Islet of Langerhans (tissue), 1 donor: ENCODE results near the gene ZNF827.
A peak's percentile ranks its signal among the peaks of the same experiment; 100 is the strongest.
"Not testable (repeated sequence)": the region's sequence is repeated elsewhere in the genome, so short reads cannot be mapped to it uniquely, and the experiment has no call there.

ENCODE experiments used
- FAIRE-seq: peaks from one replicate; lab custom pipeline; 2011; peaks lifted over from hg19 to GRCh38; lab: Jason Lieb, UNC

The ZNF827 gene

DNA sequence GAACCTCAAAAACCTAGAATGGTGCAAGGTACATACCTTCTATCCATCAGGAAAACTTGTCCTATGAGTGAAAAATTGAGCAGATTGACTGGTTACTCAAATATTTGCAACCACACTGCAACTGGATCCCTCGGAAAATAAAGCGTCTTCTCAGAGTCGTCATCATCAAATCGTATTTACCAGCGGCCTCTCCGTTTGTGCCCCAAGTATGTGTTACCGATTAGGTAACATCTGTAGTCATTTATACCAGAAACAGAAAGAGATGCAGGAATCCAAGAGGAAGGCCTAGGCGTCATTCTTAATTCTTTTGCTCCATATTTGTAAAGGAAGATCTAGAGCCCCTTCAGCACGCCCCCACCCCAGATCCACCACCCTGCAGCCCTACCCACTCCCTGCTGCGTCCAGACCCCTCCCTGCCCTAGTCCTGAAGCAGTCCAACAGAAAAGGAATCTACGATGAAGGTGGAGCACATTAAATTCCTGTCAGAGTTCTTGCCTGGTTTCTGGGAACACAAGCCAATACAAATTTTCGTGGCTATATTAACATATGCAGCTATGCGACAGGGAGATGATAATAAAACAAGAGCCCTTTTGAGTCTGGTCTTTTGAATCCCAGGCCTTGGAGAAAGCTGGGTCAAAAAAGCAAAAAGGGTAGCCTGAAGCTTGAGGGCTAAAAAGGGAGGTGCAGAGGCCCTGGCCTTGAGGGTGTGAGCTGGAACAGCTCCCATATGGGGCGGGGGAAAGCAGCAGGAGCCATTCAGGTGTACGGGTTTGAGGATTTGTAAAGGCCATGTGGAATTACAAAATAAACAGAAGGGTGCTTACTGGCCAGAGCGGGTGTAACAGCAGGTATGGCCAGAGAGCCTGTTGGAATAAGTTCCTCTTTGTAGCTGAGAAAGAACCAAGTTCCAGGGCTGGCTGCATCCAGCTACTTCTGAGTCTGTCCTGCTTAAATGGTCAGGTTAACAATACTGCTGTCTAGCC lies 77.0 kb downstream of the ZNF827 start:
- FAIRE-seq: no peak

DNA sequence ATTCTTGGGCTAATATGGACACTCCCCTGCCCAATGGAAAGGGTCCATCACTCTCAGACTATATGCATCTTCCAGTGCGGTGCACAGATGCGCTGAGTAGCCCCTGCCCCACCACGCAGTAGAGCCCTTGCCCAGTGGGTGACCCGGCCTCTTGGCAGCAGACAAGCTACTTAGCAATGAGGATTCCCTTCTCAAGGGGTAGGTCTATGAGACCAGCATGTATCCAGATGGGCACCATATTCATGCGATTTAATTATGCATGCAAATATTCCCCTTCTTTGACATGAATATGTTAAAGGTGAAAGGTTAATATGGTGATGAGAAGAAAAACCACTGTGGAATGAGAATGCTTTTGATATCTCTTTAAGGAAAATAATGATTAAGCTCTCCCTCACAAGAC lies 77.7 kb downstream of the ZNF827 start:
- FAIRE-seq: no peak

GRCh38 chr4:145860446-145860845 lies 78.2 kb downstream of the ZNF827 start:
- FAIRE-seq: no peak

DNA sequence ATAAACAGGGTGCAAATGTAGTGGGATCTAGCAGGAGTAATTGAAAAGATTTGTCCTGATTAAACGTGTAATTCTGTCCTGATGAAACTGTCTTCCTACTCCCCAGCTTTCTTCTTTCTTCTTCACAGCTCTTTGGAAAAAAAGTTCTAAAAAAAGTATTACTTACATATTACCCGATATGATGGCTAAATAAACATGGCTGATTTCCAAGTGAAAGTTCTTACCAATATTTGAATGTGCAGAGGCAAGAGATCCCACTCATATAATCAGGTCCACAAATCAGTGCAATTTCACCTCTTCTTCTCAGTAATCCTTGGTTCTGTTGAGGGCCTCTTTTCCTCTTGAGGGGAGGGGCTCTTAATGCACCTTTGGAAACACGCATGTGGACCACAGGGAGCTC lies 78.7 kb downstream of the ZNF827 start:
- FAIRE-seq: no peak

GRCh38 chr4:145859426-145859825 lies 79.2 kb downstream of the ZNF827 start:
- FAIRE-seq: no peak

DNA sequence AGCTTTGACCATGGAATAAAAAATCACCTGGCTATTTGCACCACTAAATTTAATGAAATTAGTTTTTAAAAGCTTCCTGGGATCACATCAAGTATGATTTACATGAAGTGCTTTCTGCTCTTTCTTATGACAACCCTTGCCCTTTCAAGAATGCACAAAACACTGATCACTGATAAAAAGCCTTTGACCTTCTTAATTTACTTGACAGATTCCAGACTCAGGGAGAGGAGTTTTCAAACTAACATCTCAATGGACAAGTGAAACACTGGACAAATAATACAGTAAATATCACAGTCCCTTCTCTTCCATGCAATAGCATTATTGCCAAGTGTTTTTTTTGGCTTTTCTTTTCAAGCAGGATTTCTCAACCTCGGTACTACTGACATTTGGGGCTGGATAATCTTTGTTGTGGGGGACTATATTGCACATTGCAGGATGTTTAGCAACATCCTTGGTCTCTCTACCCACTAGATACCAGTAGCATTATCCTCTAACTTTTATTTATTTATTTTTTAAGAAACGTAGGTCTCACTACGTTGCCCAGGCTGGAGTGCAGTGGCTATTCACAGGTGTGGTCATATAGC lies 86.3 kb downstream of the ZNF827 start:
- FAIRE-seq: no peak

DNA sequence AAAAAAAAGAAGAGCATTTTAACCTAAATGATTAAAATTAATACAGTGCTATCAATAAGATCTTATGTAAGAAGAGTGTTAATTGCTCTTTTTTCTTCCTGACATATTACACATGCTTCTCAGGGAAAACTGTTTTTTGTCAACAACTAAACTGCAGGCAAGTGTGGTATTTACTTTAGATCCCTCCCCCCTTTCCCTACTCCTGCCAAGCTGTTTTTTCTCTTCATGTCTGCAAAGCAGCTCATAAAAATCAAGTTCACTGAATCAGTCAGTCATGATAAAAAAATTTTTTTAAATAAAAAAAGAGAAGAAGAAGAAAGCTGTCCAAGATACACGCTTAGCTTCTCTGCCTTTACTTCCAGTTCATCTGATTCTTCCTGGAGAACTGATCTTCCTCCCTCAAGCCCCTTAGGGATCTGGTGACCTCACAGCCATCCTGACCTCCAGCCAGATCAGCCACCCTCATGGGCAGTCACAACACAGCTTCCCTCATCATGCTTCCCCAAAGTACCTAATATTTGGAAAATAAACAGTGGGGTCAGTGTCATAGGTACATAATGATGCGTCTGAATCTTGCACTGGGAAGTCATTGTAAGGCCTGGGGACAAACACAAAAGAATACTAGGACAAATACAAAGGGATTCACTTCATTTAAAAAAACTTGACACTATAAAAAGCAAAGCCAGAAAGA lies 87.0 kb downstream of the ZNF827 start:
- FAIRE-seq: no peak

DNA sequence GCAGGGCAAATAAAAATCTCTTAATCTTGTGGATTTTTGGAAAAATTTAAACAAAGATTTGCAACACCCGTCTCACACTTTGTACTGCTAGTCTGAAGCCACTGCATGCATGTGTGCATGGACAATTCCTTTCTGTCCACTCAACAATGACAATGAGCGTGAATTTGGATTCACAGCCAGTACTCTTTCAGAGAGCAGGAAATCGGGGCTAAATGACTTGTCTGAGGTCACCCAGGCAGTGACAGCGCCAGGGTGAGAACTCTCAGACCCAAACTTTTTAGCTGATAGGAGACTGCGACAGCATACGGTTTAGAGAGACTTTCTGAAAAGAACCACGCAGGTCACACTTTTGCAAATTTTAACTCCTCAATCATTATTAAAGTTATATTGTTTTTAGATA lies 90.9 kb downstream of the ZNF827 start:
- FAIRE-seq: no peak

GRCh38 chr4:145845118-145845517 lies 93.5 kb downstream of the ZNF827 start:
- no peak for FAIRE-seq

DNA sequence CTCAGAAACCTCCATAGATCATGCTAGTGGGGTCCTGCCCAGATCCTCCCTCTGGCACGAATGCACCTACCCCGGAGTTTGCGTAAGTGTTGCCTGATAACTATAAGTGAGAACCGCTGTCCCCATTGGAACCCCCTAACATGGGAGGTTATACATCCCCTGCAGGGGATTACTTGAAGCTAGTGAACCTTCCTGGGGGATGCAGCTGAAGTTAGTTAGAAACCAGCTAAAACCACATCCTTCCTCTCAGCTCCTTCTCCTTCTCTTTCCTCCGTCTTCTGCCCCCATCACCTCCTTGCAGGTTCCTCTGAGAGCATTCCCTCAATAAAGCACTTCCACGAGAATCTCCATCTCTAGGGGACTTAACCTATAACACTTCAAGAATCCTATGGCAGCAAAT lies 95.0 kb downstream of the ZNF827 start:
- no peak for FAIRE-seq

DNA sequence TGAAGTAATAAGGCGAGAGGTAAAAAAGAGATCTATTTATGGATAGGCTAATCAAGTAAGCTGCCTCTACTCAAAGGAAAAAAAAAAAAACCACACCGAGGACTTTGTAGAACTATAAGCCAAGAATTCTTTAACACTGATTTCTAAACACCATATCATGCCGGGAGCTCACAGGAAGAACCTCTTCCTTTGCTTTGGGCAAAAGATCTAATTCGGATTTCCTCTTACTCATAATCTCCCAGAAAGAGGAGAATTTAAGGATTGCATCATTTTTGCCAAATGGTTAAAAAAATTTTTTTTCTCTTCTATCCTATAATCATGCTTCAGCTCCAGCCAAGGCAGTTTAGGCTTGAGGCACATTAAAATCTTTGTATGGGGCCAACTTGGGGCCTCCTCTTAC lies 95.5 kb downstream of the ZNF827 start:
- no peak for FAIRE-seq

- no peak for FAIRE-seq
Observed at GRCh38 chr4:145842224-145842887, 96.3 kb downstream of the ZNF827 start.

GRCh38 chr4:145840801-145841200 lies 97.8 kb downstream of the ZNF827 start:
- FAIRE-seq: no peak

- FAIRE-seq: peak; percentile 72
Observed at GRCh38 chr4:145840162-145840768, 98.4 kb downstream of the ZNF827 start.

- FAIRE-seq: no peak
Observed at GRCh38 chr4:145839151-145839550, 99.5 kb downstream of the ZNF827 start.

- FAIRE-seq: not testable (repeated sequence)
Observed at GRCh38 chr4:145832384-145832783, 106.2 kb downstream of the ZNF827 start.

DNA sequence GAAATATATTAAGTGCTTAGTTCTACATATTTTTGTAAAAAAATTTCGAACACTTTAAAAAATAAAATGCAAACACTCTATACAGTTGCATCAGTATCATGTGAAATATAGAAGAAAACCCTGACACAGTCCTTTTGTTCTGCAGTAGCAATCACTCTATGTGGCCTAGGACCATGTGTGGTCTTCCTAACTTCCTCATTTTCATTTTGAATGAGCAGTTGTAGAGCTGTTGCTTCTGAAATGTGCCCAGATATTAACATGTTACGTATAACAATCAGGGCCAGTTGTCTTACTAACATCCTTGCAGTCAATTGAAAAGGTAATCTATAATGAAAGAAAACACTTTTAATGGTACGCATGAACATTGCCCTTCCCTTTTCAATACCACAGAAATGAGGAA lies 107.9 kb downstream of the ZNF827 start:
- FAIRE-seq: no peak

- FAIRE-seq: no peak
Observed at GRCh38 chr4:145829629-145830395, 108.8 kb downstream of the ZNF827 start.

- no peak for FAIRE-seq
Observed at GRCh38 chr4:145828802-145829485, 109.7 kb downstream of the ZNF827 start.

GRCh38 chr4:145827885-145828284 lies 110.7 kb downstream of the ZNF827 start:
- no peak for FAIRE-seq

DNA sequence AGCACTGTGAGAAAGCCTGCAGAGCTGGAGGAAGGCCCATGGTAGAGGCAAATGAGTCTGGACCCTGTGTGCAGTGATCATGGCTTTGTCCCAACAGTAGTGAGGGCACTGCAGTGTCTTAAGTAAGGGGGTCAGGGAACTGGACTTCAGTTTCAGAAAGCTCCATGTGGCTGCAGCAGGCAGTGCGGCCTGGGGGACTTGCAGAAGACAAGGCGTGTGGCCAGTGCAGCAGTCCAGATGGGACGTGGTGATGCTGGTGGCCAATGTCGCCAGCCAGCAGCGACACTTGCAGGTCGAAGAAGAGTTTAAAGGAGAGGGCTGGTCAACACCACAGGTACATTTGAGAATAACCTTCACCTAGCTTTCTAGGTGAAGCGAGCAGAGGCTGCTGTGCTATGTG lies 113.4 kb downstream of the ZNF827 start:
- no peak for FAIRE-seq
